AG09319 (cell line): ENCODE measurements around the gene KRTAP5-11.

Source experiments
- DNase-seq: peaks from one replicate; pipeline ENCODE4 v3.0.0-alpha.2; 2010; ENCODE audit warnings: low read depth; ENCODE audit errors: extremely low read depth
- TF ChIP-seq, protein P1 (sequence below): IDR thresholded peaks from 2 replicates; pipeline ENCODE4 v1.5.1; 2011; ENCODE audit warnings: low read depth, mild to moderate bottlenecking, inconsistent platforms, low read length, moderate library complexity

The KRTAP5-11 gene

DNA sequence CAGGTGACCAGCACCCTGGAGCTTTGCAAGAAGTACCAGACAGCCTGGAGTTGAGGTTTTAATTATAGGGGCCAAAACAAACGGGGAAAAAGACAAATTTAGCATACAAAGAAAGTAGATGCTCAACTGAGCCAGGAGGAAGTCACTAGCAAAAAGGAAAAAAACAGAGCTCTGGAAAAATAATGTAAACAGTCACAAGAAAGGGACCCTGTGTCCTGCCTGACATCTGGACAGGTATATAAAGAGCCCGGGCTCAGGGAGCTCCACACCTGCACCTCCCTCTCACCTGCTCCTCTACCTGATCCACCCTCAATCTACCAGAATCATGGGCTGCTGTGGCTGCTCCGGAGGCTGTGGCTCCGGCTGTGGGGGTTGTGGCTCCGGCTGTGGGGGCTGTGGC lies 17.4 kb downstream of the KRTAP5-11 start, which contains the start of gene KRTAP5-10:
Gene KRTAP5-10, plus strand, starts transcription at position 301 of the 400 bp plus-strand sequence. Its CDS starts 25 bp downstream, at position 326.
- no peak for DNase-seq
- TF ChIP-seq, protein P1, sequence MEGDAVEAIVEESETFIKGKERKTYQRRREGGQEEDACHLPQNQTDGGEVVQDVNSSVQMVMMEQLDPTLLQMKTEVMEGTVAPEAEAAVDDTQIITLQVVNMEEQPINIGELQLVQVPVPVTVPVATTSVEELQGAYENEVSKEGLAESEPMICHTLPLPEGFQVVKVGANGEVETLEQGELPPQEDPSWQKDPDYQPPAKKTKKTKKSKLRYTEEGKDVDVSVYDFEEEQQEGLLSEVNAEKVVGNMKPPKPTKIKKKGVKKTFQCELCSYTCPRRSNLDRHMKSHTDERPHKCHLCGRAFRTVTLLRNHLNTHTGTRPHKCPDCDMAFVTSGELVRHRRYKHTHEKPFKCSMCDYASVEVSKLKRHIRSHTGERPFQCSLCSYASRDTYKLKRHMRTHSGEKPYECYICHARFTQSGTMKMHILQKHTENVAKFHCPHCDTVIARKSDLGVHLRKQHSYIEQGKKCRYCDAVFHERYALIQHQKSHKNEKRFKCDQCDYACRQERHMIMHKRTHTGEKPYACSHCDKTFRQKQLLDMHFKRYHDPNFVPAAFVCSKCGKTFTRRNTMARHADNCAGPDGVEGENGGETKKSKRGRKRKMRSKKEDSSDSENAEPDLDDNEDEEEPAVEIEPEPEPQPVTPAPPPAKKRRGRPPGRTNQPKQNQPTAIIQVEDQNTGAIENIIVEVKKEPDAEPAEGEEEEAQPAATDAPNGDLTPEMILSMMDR: no peak

DNA sequence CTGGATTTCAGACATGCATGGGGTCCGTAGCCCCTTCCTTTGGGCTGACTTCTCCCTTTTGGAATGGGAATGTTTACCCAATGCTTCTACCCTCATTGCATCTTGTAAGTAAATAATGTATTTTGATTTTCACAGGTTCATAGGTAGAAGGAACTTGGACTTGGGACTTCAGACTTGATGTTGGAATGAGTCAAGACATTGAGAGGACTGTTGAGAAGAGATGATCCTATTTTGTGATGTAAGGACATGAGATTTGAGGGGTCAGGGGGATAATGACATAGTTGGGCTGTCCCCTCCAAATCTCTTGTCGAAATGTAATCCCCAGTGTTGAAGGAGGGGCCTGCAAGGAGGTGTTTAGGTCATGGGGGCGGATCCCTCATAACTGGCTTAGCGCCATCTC lies 18.2 kb downstream of the KRTAP5-11 start:
- TF ChIP-seq, protein P1: no peak
- no peak for DNase-seq

DNA sequence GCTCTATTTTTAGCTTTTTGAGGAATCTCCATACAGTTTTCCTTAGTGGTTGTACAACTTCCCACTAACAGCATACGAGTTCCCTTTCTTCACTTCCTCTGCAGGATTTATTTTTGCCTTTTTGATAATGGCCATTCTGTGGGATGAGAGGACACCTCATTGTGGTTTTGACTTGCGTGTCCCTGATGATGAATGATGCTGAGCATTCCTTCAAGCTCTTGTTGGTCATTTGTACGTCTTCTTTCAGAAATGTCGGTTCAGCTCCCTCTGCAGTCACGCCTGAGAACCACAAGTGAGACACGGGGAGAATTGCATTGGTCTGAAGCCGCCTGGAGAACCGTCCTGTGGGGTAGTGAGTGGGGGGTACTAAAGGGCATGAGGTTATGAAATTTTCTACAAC lies 19.3 kb downstream of the KRTAP5-11 start:
- DNase-seq: peak; percentile 7
- TF ChIP-seq, protein P1: peak; percentile 29

DNA sequence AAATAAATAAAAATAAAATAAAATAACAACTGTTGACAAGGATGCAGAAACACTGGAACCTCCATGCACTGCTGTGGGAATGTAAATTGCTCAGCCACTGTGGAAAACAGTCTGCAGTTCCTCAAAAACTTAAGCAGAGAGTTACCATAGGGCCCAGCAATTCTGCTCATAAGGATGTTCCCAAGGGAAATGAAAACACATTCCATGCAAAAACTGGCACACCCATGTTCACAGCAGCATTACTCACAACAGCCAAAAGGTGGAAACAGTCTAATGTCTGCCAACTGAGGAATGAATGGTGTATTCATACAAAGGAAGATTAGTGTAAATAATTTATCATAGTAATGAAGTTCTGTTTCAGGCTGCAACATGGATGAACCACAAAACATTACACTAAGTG lies 20.6 kb downstream of the KRTAP5-11 start:
- no peak for DNase-seq
- TF ChIP-seq, protein P1: no peak

DNA sequence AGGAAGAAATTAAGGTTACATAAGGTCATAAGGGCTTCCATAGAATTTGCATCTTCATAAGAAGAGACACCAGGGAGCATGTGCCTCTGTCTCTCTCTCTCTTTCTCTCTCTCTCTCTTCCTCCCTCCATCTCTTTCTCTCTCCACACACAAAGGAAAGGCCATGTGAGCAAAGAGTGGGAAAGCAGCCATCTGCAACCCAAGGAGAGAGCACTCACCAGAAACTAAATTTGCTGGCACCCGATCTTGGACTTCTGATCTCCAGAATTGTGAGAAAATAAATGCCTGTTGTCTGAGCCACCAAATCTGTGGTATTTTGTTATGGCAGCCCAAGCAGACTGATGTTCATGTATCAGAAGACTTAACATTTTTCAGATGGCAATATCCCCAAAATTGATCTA lies 23.7 kb downstream of the KRTAP5-11 start:
- no peak for DNase-seq
- TF ChIP-seq, protein P1: no peak

DNA sequence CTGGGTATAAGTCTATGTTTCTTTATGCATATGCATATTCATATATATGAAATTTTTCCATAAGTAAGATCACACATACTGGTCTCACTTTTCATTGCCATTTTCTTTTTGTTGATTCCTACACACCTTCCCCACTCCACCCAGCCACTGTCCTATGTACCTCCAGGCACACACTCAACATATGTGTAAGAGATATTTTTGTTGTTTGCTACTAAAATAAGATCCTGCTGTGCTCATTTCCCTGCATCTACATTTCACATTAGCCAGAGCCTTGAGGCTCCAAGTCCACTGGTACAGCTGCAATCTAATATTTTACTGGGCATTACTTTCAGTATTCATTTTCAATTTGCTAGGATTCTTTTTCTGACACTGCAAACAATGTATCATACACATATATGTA lies 25.4 kb downstream of the KRTAP5-11 start:
- no peak for DNase-seq
- TF ChIP-seq, protein P1: no peak

DNA sequence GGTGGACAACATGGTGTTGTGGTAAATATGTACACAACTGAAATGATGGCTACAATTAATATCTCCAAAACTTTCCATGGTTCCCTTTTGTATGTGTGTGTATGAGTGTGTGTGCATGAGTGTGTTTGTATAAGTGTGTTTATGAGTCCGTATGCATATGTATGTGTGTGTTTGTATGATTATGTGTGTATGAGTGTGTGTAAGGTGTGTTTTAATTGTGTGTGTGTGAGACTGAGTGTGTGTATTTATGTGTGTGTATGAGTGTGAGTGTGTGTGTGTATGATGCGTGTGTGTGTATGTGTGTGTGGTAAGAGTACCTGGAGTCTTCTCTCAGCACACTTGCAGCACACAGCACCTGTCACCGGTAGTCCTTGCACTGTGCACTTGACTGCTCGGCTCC lies 26.7 kb downstream of the KRTAP5-11 start:
- TF ChIP-seq, protein P1: no peak
- no peak for DNase-seq
